Measurements from ENCODE around the gene BRSK2.
A peak's percentile ranks its signal among the peaks of the same experiment; 100 is the strongest.

The BRSK2 gene

GRCh38 chr11:1391165-1392075 is 1.7 kb downstream of the BRSK2 start:
- ChIA-PET POLR2A (interaction anchor here (0.7 kb wide), 1 partner anchor 8 kb away, joined by 3 read pairs; no protein-coding TSS in a partner anchor), CTCF (no interaction called here)
- TF ChIP-seq PRDM10 (tag by site-specific recombination; IDR thresholded peaks at IDR 0.05) (0 out of 2 replicates have a peak, but pooled peaks have one; percentile 0), SP2 (tag by site-specific recombination; IDR thresholded peaks at IDR 0.05) (peak; percentile 12; the same call in 1 of the 2 replicates), ZNF280C (tag by site-specific recombination; IDR thresholded peaks at IDR 0.05) (no peak)
- Histone ChIP-seq H3K4me3 (ENCODE audit: low read depth, low read length) (peak overlapping the region; percentile 27), H3K36me3 (ENCODE audit: control insufficient read depth in 2 of 2, insufficient read depth in 1 of 2, low read length in 2 of 2) (peaks cover 0 to 11% of the 10 kb centered on the region in 2 experiments; a peak in 1 of 3 replicates), H3K27ac (ENCODE audit: extremely low read depth, low read depth, low read length) (no peak overlapping the region), H3K4me1 (ENCODE audit: control insufficient read depth, insufficient read depth, low read length) (no peaks in the 10 kb centered on the region), H3K9me3 (ENCODE audit: control insufficient read depth, insufficient read depth, low read depth, low read length) (no peaks in the 10 kb centered on the region)

- Histone ChIP-seq H3K36me3 (ENCODE audit: control insufficient read depth in 2 of 2, insufficient read depth in 1 of 2, low read length in 2 of 2) (peaks cover 0 to 15% of the 10 kb centered on the region in 2 experiments; a peak in 1 of 3 replicates), H3K4me3 (ENCODE audit: low read depth, low read length) (no peak overlapping the region), H3K27ac (ENCODE audit: extremely low read depth, low read depth, low read length) (no peak overlapping the region), H3K9me3 (ENCODE audit: control insufficient read depth, insufficient read depth, low read depth, low read length) (no peaks in the 10 kb centered on the region), H3K4me1 (ENCODE audit: control insufficient read depth, insufficient read depth, low read length) (no peaks in the 10 kb centered on the region)
- POLR2A ChIA-PET: interaction anchor here (0.7 kb wide), 1 partner anchor 8 kb away, joined by 3 read pairs; no protein-coding TSS in a partner anchor
- no peak for TF ChIP-seq GLIS1 (tag by site-specific recombination; IDR thresholded peaks at IDR 0.05)
- no peak for TF ChIP-seq KLF9 (tag by site-specific recombination; IDR thresholded peaks at IDR 0.05; ENCODE audit: low read depth)
- TF ChIP-seq ZNF184 (tag by site-specific recombination; IDR thresholded peaks at IDR 0.05): no peak
- TF ChIP-seq ZNF677 (tag by site-specific recombination; IDR thresholded peaks at IDR 0.05): no peak
- no peak for TF ChIP-seq ELK4 (IDR thresholded peaks at IDR 0.05; ENCODE audit: borderline replicate concordance, low read depth, low read length)
- no peak for TF ChIP-seq ZNF639 (tag by site-specific recombination; IDR thresholded peaks at IDR 0.05)
- no peak for TF ChIP-seq BCL6B (tag by site-specific recombination; IDR thresholded peaks at IDR 0.05)
- TF ChIP-seq ZNF501 (tag by site-specific recombination; IDR thresholded peaks at IDR 0.05): no peak
- TF ChIP-seq ZBTB8A (tag by site-specific recombination; IDR thresholded peaks at IDR 0.05): no peak
- TF ChIP-seq ZSCAN18 (tag by site-specific recombination; IDR thresholded peaks at IDR 0.05): no peak
- no peak for TF ChIP-seq ZNF366 (tag by site-specific recombination; conservative IDR thresholded peaks at IDR 0.05)
- no peak for TF ChIP-seq ZNF155 (tag by site-specific recombination; IDR thresholded peaks at IDR 0.05)
- TF ChIP-seq HOXC10 (CRISPR knock-in tag; IDR thresholded peaks at IDR 0.05): no peak
- no peak for TF ChIP-seq ZNF544 (tag by site-specific recombination; IDR thresholded peaks at IDR 0.05)
- no peak for TF ChIP-seq ZBTB6 (tag by site-specific recombination; IDR thresholded peaks at IDR 0.05)
- CTCF ChIA-PET: no interaction called here
Measured at GRCh38 chr11:1392111-1392510, 2.4 kb downstream of the BRSK2 start.

Data from HEK293 (cell line).